Vagina (tissue), 2 donors: ENCODE measurements around the gene TCF3. TPM values are rescaled to one million over a fixed set of nuclear protein-coding genes. Genes with fewer than 3 reads are reported as not detected.

Experiments used
- DNase-seq, 2 donors: peaks; one replicate each; pipeline ENCODE4 v3.0.0-alpha.2; 2017; ENCODE audit errors: extremely low spot score in 2 of 2
- H3K27ac ChIP-seq: fragments of 200-600 bp; sonication (generic); one replicate; pipeline ENCODE4 v1.5.1; 2019
- H3K27me3 ChIP-seq: fragments of 200-600 bp; sonication (generic); one replicate; pipeline ENCODE4 v1.5.1; 2019
- H3K36me3 ChIP-seq, 2 donors: fragments of 200-600 bp; sonication (generic); one replicate each; pipeline ENCODE4 v1.5.1; 2017 to 2019
- H3K4me1 ChIP-seq: fragments of 200-600 bp; sonication (generic); one replicate; pipeline ENCODE4 v1.5.1; 2019
- H3K4me3 ChIP-seq, 2 donors: fragments of 200-600 bp; sonication (generic); 1 replicate in 1 of 2; 2 replicates in 1 of 2; pipeline ENCODE4 v1.5.1; 2016 to 2019
- H3K9me3 ChIP-seq: fragments of 200-600 bp; sonication (generic); one replicate; pipeline ENCODE4 v1.5.1; 2019
- POLR2A ChIP-seq, 2 donors: fragments of 450-650 bp; IDR thresholded peaks; one replicate each; pipeline ENCODE4 v1.6.1; 2017; ENCODE audit warnings: antibody characterized with exemption in 2 of 2, mild to moderate bottlenecking in 2 of 2, moderate library complexity in 2 of 2
- POLR2AphosphoS5 ChIP-seq, 2 donors: sonication (generic); formaldehyde crosslinking; IDR thresholded peaks; one replicate each; pipeline ENCODE4 v1.9.0; 2017; ENCODE audit warnings: antibody characterized with exemption in 2 of 2, mild to moderate bottlenecking in 2 of 2, low read depth in 1 of 2; ENCODE audit not compliant: insufficient read depth in 1 of 2
- intact Hi-C: fragments of 100-400 bp; cut with DNase I; formaldehyde crosslinking; loops from one replicate; pipeline ENCODE4 v1.15.1; 2023
- total RNA-seq: library from RNA; depleted of rRNA; stranded (reverse); fragments of >200 nt; gene quantifications from one replicate; pipeline ENCODE4 v1.2.3, GENCODE V29; 2016
- TF ChIP-seq, protein P1 (sequence below), 3 experiments: fragments of 450-650 bp in 2 of 3; fragments of 200-600 bp in 1 of 3; sonication (generic) in 1 of 3; IDR thresholded peaks; one replicate each; pipeline ENCODE4 v1.5.1; 2017 to 2019; ENCODE audit warnings: antibody characterized with exemption in 3 of 3, mild to moderate bottlenecking in 2 of 3, moderate library complexity in 2 of 3

The TCF3 gene
- total RNA-seq, 1 donor from 2014 or later: 26.0 TPM

DNA sequence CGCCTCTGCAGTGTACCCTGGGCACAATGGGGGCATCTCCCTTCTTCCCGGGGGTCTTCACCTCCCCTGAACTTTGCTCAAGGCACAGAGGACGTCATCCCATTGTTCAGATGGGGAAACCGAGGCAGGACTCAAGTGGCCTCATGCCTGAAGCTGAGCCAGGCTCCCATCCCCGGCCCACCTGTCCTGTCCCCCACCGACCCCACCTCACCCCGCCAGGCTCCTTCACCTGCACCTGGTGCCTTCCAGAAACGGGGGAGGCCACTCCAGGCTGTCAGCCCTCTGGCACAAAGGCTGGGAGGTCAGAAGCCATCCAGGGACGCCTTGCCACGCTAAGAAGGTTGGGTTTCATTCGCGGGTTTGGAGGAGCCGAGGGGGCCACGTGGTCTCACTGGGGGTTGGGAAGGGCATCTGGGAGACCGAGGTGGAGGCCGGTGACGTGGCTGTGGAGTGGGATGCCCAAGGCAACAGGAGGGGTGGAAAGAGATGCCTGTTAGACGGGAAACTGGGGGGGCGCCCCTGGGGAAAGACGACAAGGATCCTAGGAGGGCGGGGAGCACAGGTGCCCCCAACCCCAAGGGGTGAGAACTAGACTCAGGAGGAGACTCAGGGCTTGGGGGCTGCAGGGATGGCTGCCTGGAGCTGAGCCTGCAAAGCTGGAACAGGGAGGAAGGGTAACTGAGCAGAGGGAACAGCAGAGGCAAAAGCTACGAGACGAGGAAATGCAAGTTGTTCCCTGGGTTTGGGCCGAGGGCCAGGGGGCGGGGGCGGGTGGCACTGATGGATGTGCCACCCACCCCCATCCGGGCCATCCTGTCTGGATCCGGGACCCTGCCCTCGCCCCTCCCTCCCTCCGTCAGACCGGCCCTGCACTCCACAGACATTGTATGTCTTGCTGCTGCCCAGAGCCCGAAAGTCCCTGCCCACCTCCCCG is 6.0 kb upstream of the TCF3 start:
- no peak for DNase-seq
- Histone ChIP-seq H3K4me1 (peaks cover 4% of the 10 kb centered on the region), H3K9me3 (no peaks in the 10 kb centered on the region), H3K4me3 (no peak overlapping the region), H3K27me3 (no peaks in the 10 kb centered on the region), H3K27ac (no peak overlapping the region), H3K36me3 (no peaks in the 10 kb centered on the region)
- intact Hi-C loops: no loop called here
- TF ChIP-seq, protein P1, sequence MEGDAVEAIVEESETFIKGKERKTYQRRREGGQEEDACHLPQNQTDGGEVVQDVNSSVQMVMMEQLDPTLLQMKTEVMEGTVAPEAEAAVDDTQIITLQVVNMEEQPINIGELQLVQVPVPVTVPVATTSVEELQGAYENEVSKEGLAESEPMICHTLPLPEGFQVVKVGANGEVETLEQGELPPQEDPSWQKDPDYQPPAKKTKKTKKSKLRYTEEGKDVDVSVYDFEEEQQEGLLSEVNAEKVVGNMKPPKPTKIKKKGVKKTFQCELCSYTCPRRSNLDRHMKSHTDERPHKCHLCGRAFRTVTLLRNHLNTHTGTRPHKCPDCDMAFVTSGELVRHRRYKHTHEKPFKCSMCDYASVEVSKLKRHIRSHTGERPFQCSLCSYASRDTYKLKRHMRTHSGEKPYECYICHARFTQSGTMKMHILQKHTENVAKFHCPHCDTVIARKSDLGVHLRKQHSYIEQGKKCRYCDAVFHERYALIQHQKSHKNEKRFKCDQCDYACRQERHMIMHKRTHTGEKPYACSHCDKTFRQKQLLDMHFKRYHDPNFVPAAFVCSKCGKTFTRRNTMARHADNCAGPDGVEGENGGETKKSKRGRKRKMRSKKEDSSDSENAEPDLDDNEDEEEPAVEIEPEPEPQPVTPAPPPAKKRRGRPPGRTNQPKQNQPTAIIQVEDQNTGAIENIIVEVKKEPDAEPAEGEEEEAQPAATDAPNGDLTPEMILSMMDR (IDR thresholded peaks at IDR 0.05): no peak
- TF ChIP-seq POLR2AphosphoS5 (IDR thresholded peaks at IDR 0.05; ENCODE audit: insufficient read depth in 1 of 2, low read depth in 1 of 2) (no peak), POLR2A (IDR thresholded peaks at IDR 0.05) (no peak)

DNA sequence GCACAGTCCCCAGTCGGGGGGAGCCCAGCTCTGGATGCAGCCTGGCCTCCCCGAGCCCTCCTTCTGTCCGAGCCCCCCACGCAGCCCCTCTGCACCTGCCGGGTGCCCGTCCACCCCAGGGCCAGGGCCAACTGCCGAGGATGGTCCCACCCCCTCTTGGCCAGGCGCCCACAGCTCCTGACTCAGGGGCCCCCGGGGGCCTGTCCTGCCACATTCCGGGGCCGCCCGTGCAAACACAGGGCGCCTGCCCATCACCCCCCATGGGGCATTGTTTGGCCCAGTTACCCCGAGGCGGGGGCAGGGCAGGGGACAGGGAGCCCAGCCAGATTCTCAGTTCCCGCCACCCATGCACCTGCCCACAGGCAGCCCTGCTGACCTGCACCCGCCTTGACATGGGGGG is 5.3 kb upstream of the TCF3 start:
- Histone ChIP-seq H3K9me3 (no peaks in the 10 kb centered on the region), H3K27me3 (no peaks in the 10 kb centered on the region), H3K36me3 (no peaks in the 10 kb centered on the region), H3K27ac (no peak overlapping the region), H3K4me3 (no peak overlapping the region), H3K4me1 (peaks cover 8% of the 10 kb centered on the region)
- TF ChIP-seq POLR2AphosphoS5 (IDR thresholded peaks at IDR 0.05; ENCODE audit: insufficient read depth in 1 of 2, low read depth in 1 of 2): no peak
- intact Hi-C loops: no loop called here
- DNase-seq: no peak

DNA sequence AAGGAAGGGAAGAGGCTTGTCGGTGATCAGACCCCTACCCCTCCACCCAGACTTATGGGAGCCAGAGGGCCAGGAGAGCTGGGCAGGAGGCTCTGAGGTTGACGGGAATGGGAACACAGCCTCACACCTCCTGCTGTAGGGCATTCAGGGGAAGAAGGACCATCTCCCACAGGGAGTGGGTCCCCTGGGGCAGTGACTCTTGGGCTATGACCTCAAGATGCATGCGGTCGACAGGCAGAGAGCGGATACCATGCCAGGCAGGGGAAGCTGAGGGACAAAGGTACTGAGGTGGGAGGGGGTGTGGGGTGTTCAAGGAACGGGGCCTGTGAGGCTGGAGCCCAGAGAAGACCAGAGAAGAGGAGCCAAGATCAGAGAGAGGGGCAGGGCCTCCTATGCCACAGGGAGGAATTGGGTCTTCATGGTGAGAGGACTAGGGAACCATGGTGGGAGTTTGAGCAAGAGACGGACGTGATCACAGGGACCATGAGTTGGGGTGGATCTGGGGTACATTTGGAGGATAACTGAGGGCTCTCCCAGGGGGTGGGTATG is 4.6 kb upstream of the TCF3 start:
- intact Hi-C loops: no loop called here
- no peaks in the 10 kb centered on the region for H3K27me3 ChIP-seq
- H3K27ac ChIP-seq: no peak overlapping the region
- no peak for TF ChIP-seq POLR2A (IDR thresholded peaks at IDR 0.05)
- TF ChIP-seq, protein P1 (IDR thresholded peaks at IDR 0.05): no peak
- no peak for TF ChIP-seq POLR2AphosphoS5 (IDR thresholded peaks at IDR 0.05; ENCODE audit: insufficient read depth in 1 of 2, low read depth in 1 of 2)
- no peak overlapping the region for H3K4me3 ChIP-seq
- DNase-seq: no peak
- H3K4me1 ChIP-seq: peaks cover 8% of the 10 kb centered on the region
- H3K9me3 ChIP-seq: no peaks in the 10 kb centered on the region
- no peaks in the 10 kb centered on the region for H3K36me3 ChIP-seq

DNA sequence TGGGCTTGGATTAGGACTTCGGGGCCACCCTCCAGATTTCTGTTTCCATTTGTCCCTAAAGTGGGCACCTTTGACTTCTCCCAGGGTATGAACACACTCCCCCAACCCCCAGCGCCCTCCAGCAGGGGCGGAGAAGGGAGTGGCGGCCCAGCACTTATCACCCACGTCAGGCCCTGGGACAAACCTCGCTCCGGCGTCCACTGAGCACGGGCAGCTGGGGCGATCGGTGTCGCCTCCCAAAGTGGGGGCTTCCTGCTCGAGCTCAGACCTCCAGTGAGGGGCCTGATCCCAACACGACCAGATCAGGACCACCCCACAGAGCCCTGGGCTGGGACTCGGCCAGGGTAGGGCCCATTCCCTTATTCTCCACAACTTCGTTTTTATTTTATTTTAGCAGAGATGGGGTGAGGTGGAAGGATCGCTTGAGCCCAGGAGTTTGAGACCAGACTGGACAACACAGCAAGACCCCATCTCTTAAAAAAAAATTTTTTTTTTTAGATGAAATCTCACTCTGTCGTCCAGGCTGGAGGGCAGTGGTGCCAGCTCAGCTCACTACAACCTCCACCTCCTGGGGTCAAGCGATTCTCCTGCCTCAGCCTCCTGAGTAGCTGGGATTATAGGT is 3.7 kb upstream of the TCF3 start:
- no peaks in the 10 kb centered on the region for H3K9me3 ChIP-seq
- DNase-seq: no peak
- no peak for TF ChIP-seq POLR2A (IDR thresholded peaks at IDR 0.05)
- no peak for TF ChIP-seq POLR2AphosphoS5 (IDR thresholded peaks at IDR 0.05; ENCODE audit: insufficient read depth in 1 of 2, low read depth in 1 of 2)
- TF ChIP-seq, protein P1 (IDR thresholded peaks at IDR 0.05): no peak
- peaks cover 12% of the 10 kb centered on the region for H3K4me1 ChIP-seq
- H3K36me3 ChIP-seq: no peaks in the 10 kb centered on the region
- H3K4me3 ChIP-seq: no peak overlapping the region
- no peaks in the 10 kb centered on the region for H3K27me3 ChIP-seq
- no peak overlapping the region for H3K27ac ChIP-seq
- intact Hi-C loops: no loop called here

DNA sequence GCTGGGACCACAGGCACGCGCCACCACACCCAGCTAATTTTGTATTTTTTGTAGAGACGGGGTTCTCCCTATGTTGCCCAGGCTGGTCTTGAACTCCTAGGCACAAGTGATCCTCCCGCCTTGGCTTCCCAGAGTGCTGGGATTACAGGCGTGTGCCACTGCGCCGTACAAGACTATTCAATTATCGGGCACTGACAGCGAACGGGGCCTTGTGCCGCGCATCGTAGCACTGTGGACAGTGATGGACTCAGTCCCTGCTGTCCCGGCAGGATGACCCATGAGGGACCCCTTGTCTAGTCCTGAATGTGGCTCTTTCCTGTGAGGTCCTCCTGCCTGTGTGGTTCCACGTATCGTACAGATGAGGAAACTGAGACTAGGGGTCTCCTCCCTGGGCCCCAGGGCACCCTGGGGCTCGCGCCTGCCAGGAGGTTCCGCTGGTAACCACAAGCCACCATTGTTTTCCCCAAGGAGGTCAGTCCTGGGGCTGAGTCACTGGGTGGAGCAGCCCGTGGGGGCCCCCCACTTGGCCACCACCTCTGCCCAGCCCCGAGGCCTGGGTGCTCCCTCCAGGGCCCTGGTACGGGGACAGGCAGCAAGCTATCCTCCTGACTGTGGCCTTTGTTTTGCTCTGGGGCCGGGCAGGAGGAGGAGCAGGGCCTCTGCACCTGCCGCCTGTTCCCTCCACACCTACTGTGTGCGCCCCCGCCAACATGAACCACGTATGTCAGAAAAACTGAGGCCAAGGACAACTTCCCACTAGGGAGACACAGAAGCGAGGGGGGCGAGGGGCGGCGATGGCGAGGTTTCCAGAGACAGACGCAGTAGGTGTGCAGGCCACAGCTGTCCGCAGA is 2.9 kb upstream of the TCF3 start:
- no peak for DNase-seq
- Histone ChIP-seq H3K4me3 (no peak overlapping the region), H3K9me3 (no peaks in the 10 kb centered on the region), H3K27ac (no peak overlapping the region), H3K4me1 (peaks cover 19% of the 10 kb centered on the region), H3K27me3 (no peaks in the 10 kb centered on the region), H3K36me3 (no peaks in the 10 kb centered on the region)
- intact Hi-C loops: no loop called here
- TF ChIP-seq, protein P1 (IDR thresholded peaks at IDR 0.05): no peak
- TF ChIP-seq POLR2AphosphoS5 (IDR thresholded peaks at IDR 0.05; ENCODE audit: insufficient read depth in 1 of 2, low read depth in 1 of 2) (no peak), POLR2A (IDR thresholded peaks at IDR 0.05) (no peak)
